HG02610 (cell line): Measurements from ENCODE around the gene TFAP2A.

Source experiments
- ATAC-seq: cut with Tn5 transposase; IDR thresholded peaks from one replicate; pipeline ENCODE4 v1.9.1; 2021; ENCODE audit warnings: mild to moderate bottlenecking, moderate library complexity; ENCODE audit not compliant: unreplicated experiment

The TFAP2A gene

DNA sequence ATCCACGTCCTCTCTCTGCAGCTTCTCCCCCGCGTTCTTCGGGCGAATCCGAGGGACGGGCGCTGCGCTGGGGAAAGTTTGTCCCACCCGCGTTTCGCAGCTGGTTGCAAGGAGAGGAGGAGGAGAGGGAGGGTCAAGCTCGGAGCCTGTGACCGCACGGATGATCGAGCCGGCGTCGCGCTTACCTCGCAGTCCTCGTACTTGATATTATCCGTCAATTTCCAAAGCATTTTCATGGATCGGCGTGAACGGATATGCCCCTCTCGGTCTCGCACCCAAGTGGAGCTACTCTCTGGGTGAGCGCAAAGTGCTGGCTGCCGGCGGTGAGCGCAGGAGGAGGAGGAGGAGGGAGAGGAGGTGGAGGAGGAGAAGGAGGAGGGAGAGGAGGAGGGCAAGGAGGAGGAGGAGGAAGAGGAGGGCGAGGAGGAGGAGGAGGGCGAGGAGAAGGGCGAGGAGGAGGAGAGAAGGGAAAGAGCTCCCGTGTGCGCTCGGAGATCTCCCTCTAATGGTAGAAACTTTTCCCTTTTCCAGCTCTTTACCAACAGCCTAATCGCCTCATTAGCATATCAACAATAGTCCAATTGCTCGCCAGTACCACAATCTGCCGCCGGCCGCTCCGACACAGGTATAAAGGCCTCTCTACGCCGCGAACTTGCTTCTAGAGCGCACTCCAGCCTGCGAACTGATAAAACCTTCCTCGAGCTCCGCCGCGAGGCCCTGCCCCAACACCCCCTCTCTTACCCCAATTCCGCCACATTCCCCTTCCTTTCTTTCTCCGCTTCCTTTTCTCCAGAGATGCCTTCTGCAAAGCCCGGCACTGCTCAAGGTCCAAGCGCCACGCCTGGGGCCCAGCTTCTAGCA, at the start of gene TFAP2A:
Gene TFAP2A (minus strand): TSS at position 319 of the 861 bp plus-strand sequence. CDS start 83 bp downstream, at position 236.
- no peak for ATAC-seq

DNA sequence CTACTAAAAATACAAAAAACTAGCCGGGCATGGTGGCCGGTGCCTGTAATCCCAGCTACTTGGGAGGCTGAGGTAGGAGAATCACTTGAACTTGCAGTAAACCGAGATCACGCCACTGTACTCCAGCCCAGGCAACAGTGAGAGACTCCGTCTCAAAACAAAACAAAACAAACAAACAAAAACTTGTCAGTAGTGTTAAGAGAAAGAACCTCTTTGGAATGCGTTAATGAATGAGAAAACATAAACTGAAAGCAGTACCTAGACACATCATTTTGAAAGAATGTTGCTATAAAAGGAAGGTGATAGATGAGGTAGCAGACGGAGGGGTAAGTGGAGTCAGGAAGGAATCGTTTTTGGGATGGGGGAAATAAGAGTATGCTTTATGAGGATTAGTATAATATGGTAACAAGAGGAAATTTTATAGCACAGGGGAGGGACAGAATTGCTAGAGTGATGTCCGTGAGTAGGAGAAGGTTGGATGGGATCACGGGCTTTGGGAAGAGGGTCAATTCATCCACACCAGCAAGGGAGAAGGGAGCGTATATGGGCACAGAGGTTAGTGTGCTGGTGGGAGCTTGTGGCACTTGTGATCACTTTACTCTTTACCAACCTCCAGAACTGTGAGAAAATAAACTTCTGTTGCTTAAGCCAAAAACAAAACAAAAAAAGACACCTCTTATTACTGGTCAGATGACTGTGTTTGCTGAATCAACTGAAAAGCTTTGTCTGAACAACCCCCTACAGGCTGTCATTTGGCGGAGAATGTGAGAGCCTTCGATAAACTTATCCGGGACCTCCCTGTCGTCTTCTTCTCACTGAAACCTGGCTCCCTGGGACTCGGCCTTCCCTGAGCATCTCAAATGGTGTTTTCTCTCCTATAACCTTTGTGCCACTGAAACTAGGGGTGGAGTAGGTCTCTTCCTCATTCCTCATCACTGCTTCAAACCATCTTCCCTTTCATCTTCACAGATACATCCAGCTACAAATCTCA, 48.9 kb upstream of the TFAP2A start:
- peak; percentile 30 for ATAC-seq

DNA sequence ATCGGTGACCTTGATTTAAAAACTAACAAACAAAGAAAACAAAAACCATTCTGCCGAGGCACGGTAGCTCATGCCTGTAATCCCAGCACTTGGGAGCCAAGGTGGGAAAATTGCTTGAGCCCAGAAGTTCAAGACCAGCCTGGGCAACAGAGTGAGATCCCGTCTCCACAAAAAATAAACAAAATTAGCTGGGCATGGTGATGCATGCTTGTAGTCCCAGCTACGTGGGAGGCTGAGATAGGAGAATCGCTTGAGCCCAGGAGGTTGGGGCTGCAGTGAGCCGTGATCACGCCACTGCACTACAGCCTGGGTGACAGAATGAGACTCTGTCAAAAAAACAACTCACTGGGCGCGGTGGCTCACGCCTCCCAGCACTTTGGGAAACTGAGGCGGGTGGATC, 48.2 kb upstream of the TFAP2A start:
- no peak for ATAC-seq

DNA sequence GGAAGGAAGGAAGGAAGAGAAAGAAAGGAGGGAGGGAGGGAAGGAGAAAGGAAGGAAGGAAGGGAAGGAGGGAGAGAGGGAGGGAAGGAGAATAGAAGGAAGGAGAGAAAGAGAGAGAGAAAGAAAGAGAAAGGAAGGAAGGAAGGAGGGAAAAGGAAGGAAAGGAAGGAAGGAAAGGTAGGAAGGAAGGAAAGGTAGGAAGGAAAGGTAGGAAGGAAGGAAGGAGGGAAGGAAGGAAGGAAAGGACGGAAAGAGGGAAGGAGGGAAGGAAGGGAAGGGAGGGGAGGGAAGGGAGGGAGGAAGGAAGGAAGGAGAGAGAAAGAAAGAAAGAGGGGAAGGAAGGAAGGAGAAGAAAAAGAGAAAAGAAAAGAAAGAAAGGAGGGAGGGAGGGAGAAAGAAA, 47.0 kb upstream of the TFAP2A start:
- ATAC-seq, result no peak

DNA sequence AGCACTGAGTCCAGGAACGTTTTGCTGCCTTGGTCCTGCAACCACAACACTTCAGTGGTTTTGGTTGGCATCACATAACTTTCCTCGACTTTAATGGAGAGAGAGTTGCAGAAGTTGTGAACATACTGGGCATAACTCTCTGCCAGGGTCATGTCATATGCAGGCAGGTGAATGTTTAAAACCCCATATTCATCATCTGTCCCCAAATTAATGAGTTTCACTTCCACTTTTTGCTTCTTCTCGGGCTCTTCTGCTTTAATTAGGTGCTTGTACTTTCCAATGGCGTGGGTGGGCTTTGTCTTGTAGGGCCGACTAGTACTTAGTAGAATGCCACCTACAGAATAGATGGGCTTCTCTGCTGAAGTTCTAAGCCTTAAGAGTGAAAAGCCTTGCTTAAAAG, 45.2 kb upstream of the TFAP2A start:
- ATAC-seq, result peak; percentile 93

DNA sequence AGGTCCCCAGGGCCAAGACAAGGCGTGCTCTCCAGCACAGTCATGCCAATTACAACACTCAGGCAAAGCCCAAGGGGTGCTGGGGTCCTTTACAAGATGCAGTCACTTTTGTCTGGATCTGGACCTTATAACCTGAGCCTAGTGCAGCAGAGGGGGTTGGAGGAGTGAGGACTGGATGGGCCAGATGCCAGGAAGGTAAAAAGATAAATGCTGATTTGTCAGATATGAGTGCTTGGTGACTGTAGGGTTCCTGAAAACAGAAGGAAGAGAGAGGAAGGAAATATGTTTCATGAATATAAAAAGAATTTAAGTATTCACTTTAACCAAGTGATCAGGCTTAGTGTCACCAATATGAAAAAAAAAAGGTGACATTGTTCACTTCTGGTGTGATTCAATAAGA, 43.4 kb upstream of the TFAP2A start:
- no peak for ATAC-seq

DNA sequence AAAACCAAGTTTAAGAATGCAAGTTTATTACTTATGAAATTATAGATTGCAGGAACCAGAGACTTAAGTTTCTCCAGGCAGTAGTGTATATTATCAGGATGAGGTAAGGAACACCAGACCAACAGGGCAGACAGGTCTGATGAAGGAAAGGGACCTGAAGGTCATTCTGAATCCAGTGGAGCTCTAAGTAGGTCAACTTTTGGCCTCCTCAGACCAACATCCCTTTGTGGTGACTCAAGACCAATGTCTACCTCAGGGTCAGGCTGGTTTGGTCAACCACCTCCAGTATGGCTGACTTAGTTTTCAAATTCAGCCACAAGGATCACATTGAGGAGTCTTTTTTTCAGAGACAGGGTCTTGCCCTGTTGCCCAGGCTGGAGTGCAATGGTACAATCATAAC, 38.7 kb upstream of the TFAP2A start:
- ATAC-seq, result no peak

DNA sequence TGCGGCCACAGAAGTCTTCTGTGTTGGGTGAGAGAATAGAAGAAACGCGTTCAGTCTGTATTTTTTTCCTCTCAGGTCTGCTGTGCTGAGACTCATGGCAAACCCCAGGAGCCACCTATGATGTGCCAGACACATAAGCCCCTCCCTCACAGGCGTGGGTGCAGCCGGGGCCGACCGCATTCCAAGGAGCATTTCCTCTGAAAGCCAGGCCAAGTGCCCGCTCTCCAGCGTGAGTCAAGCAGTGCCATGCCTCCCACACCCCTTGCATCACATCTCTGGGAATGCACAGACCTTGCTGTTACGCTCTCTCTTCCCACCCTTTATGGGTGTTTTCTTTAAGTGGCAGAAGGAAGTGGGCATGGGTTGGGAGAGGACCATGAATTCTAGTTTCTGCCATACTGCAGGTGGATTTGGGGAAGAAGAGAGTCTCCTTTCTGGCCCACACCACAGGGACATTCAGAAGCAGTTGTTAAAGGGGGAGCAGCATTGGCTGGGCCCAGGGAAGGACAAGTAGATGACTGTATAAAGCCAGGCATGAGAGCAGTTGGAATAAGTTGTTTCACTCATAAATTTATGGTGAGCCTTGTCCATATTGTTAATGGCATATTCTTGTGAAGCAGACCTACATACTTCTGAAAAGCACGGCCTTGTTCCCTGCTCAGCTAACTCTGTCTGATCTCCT, 37.1 kb upstream of the TFAP2A start:
- no peak for ATAC-seq

DNA sequence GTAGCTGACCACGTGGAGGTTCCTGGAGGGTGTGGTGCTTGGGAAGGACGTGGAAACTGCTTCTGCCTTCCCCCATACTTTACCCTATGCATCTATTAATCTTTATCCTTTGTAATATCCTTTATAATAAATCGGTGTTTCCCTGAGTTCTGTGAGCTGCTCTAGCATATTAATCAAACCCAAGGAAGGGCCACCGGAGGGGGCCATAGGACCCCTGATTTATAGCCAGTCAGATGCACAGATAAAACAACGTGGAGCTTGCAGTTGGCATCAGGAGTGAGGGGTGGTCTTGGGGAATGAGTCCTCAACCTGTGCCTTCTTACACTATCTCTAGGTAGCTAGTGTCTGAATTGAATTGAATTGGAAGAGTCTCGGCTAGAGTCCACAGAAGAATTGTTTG, 36.5 kb upstream of the TFAP2A start:
- no peak for ATAC-seq

DNA sequence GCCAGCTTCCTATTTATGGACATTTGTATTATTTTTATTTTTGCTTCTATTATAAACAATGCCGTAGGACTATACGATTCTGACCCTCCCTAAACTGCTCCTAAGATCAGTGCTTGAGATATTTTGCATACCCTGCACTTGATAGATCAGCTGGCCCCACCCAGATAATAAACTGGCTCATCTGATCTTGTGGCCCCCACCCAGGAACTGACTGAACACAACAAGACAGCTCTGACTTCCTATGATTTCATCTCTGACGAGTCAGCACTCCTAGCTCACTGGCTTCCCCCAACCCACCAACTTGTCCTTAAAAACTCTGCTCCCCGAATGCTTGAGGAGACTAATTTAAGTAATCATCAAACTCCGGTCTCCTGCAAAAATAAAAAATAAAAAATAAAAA, 34.9 kb upstream of the TFAP2A start:
- ATAC-seq, result no peak

DNA sequence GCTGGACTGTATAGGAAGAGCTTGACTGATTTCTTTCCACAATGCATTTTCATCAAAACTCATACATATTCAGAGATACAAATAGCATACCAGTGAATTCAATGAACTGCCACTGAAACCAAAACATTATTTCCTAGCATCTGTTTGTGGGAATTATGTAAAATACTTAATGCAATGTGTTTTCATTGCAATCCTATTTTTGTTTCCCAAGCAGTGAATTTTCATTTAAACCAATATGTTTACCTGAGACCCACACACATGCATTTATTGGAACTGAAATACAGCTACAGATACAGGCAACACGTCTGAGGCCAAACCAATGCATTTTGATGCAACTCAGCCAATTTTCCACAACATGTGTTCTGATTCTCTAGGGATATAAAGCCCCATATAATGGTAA, 33.2 kb upstream of the TFAP2A start:
- no peak for ATAC-seq

DNA sequence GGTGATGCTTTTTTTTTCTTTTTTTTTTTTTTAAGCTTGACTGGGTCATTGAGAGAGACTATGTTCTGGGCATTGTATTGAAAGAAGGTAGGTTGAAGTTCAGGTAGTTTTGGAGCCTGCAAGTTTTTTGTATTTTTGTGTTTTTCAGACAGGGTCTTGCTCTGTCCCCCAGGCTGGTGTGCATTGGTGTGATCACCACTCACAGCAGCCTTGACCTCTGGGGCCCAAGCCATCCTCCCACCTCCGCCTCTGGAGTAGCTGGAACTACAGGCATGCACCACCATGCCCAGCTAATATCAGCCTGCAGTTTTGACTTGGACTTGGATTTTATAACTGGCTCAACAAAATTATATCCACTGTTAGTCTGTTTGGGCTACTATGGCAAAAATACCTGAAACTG, 31.7 kb upstream of the TFAP2A start:
- ATAC-seq, result no peak

DNA sequence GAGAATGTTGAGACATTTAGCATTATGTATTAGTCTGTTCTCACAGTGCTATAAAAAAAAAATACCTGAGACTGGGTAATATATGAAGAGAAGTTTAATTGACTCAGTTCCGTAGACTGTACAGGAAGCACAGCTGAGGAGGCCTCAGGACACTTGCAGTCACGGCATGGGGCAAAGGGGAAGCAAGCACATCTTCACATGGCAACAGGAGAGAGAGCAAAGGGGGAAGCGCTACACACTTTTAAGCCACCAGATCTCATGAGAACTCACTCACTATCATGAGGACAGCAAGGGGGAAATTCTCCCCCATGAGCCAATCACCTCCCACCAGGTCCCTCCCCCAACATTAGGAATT, 26.8 kb upstream of the TFAP2A start:
- ATAC-seq, result no peak

DNA sequence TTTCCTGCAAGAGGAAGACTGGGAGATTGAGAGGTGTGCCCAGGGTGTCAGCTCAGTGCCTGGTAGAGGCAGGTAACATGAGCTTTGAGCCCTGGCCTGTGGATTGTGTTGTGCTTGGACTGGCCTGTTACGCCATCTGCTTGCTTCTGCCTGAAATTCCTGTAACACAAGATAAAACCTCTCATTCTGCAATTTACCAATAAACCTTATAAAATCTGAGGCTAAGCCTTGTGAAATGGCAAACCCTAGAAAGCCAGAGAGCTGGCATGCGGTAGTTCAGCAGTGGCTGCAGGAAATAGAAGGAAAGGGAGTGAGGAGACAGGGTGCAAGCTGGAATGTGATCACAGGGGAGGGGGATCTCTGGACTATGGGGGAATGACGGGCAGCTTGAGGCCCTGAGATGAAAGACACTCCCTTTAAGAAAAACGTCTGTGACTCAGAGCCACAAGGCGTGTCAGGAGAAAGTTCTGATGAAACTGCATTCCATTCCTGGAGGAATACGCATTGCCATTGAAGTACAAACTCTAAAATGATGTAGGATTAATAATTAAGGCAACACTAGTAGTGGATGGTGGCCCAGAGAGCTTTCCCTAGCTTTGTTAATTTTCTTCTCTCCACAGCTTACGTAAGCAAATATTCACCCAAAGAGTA, 26.3 kb upstream of the TFAP2A start:
- no peak for ATAC-seq

DNA sequence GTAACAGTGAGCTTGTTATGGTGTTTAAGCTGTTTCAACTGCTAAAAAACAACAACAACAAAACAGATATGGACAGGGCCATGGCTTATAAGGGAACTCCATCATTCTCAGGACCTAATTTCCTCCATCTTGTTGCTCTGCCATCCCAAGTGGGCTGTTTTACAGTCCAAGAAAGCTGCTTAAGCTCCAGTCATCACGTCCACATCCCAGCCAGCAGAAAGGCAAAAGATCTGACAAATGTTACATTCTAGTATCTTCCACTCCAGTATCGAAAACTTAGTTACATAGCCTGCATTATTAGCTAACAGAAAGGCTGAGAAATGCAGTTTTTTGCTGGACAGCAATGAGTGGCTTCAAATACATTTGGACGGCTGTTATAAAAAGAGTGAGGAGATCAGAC, 23.0 kb upstream of the TFAP2A start:
- no peak for ATAC-seq

DNA sequence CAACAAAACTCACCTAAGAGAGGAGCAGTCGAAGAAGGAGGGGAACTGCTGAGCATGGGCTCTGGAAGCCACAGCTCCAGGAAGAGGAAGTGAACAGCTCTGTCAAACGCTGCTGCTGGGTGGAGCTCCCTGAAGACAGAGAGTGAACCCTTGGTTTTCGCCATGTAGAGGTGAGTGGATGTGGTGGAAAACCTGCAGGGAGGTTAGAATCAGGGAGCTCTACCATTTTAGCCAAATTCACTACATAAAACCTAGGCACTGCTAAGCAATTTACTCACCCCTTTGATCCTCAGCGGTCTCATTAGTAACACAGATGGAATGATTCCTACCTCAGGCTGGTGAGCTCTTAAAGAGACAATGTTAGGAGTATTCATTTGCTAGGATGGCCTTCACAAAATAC, 19.4 kb upstream of the TFAP2A start:
- no peak for ATAC-seq

DNA sequence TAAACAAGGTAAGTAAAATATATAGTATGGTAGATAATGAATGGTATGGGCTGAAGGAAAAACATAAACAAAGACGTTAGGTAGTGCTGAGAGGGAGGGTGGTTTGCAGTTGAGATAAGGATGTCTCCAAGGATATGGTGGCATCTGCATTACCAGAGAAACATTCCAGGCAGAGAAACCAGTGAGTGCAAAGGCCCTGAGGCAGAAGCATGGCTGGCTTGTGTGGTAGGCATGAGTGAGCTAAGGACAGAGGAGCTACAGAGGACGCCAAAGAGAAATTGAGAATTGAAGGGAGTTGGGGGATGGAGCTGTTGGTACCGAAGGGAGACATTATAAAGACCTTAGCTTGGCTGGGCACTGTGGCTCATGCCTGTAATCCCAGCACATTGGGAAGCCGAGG, 18.4 kb upstream of the TFAP2A start:
- no peak for ATAC-seq

DNA sequence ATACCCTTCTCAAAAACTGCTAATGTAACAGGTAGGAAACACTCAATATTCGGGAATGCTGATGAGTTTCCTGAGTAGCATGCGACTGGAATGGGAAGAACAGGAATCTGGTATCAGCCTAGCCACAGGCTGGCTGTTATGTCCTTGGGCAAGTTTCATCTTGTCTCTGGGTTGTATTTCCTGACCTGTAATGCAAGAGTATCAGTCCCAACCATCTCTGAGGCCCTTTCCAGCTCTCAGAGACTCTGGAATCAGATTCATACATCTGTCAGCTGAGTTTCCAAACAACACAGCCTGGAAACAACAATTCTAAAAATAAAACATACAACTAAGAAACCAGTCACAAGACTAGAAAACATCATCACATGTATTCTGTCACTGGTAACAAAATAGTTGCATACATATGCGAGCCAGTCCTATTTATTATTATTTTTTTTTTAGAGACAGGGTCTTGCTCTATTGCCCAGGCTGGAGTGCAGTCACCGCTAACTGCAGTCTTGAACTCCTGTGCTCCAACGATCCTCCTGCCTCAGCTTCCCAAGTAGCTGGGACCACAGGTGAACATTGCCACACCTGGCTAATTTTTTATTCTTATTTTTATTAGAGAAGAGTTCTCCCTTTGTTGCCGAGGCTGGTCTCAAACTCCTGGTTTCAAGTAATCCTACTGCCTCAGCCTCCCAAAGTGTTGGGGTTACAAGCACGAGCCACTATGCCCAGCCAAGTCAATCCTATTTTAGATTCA, 16.7 kb upstream of the TFAP2A start:
- ATAC-seq, result no peak

DNA sequence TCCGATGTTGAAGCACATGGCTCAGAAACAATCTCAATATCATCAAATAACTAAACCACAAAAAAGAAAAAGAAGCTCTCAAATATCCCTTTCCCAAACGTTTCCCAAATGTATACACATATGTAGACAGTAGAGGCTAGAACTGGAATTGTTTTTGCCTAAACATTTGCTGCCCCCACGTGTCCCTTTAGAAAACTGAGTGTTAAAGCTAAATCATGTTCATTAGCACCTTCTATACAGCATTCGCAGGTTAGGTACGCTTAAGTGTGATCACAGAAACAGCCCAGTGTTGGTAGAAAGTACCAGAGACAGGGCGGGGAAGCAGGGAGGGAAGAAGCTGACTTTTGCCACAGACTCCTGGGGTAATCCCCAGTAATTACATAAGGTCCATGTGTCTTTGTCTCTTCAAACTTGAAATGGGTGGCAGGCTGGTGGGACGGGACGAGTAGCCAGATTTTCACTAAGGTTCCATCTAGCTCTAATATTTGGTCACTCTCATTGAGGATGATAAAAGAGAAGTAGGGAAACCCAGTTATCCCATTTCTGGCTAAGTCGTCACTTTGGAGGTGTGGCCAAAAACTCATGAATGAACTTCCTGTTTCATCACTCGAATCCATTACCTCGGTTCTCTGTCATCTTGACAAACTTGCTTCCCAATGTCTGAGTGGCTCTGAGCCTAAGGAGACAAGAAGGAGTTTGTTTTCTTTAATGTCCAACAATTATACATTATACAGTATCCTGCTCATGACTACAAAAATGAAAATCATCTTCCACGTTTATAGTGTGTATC, 15.0 kb upstream of the TFAP2A start:
- peak; percentile 59 for ATAC-seq
